ENCODE results near the gene DDX31. TPM values are rescaled to one million over a fixed set of nuclear protein-coding genes. Genes with fewer than 3 reads are reported as not detected.

Gene DDX31
- total RNA-seq, 1 experiment from 2014 or later = 25.8 TPM

GRCh38 chr9:132596200-132596599 lies 73.6 kb downstream of the DDX31 start (continued):
- TF ChIP-seq ATF3 (IDR thresholded peaks at IDR 0.05) (no peak), ZFX (IDR thresholded peaks at IDR 0.05) (no peak)

GRCh38 chr9:132595319-132595718 lies 74.5 kb downstream of the DDX31 start:
- peaks cover 3 to 13% of the 10 kb centered on the region in 2 experiments; a peak in 2 of 4 replicates for H3K36me3 ChIP-seq (ENCODE audit: control insufficient read depth in 1 of 2, insufficient read depth in 2 of 2, low read length in 2 of 2)

More at GRCh38 chr9:132595319-132595718, 74.5 kb downstream of the DDX31 start:
- Histone ChIP-seq H4K20me1 (ENCODE audit: insufficient read depth) (no peaks in the 10 kb centered on the region), H3K27ac (ENCODE audit: low read depth, low read length) (no peak overlapping the region), H3K4me3 (replicated peaks in 1 of 2; ENCODE audit: low read depth in 1 of 2, low read length in 2 of 2) (no peak overlapping the region), H3K79me2 (ENCODE audit: insufficient read depth, low read length) (no peaks in the 10 kb centered on the region), H3K4me1 (ENCODE audit: control insufficient read depth in 1 of 2, insufficient read depth in 2 of 2, low read length in 2 of 2) (no peaks in the 10 kb centered on the region), H3K27me3 (ENCODE audit: insufficient read depth, low read length) (no peaks in the 10 kb centered on the region), H3K4me2 (ENCODE audit: low read length) (no peak overlapping the region), H3K9me3 (ENCODE audit: control insufficient read depth in 1 of 2, insufficient read depth in 1 of 2, low read depth in 1 of 2, low read length in 2 of 2) (no peaks in the 10 kb centered on the region), H3K9me2 (ENCODE audit: insufficient read depth) (no peaks in the 10 kb centered on the region), H2AFZ (ENCODE audit: low read depth, low read length, poor library complexity, severe bottlenecking) (no peak overlapping the region), H3K9ac (ENCODE audit: low read length) (no peak overlapping the region)
- no TSS peak for BruUV-seq (replicated peaks)
- ChIA-PET CTCF (no interaction called here), RAD21 (ENCODE audit: low non-redundant PET in 1 of 2, low total read pairs in 2 of 2, uncharacterized antibody in 2 of 2, unreplicated experiment in 2 of 2) (no interaction called here), POLR2A (no interaction called here)
- DNase-seq (ENCODE audit: low read depth, low spot score) (no peak), ATAC-seq (no peak)
- intact Hi-C loops (cut with micrococcal nuclease) = no loop called here
- no peak for TF ChIP-seq REST (IDR thresholded peaks at IDR 0.05; ENCODE audit: low read depth)
- no peak for TF ChIP-seq CTCF (IDR thresholded peaks at IDR 0.05 in 2 of 3, conservative IDR thresholded peaks at IDR 0.05 in 1 of 3; ENCODE audit: borderline replicate concordance in 1 of 3, insufficient read depth in 1 of 3, low read depth in 2 of 3, low read length in 2 of 3)
- no peak for TF ChIP-seq ZNF274 (IDR thresholded peaks at IDR 0.05; ENCODE audit: low read depth, low read length)
- TF ChIP-seq YY1 (IDR thresholded peaks at IDR 0.05; ENCODE audit: extremely low read depth, insufficient replicate concordance, low read depth, low read length) = no peak
- TF ChIP-seq JUND (IDR thresholded peaks at IDR 0.05) = no peak
- no peak for TF ChIP-seq SP1 (IDR thresholded peaks at IDR 0.05; ENCODE audit: low read depth)
